OCI-LY7 (cell line): ENCODE data around the gene ZSWIM8. TPM values are rescaled to one million over a fixed set of nuclear protein-coding genes. Genes with fewer than 3 reads are reported as not detected.
"Not testable (repeated sequence)": the region's sequence is repeated elsewhere in the genome, so short reads cannot be mapped to it uniquely, and the experiment has no call there.

Experiments used
- BruUV-seq: library from RNA; stranded (reverse); fragments of 400-500 nt; replicated peaks from 2 replicates; lab custom pipeline; 2021; lab: Mats Ljungman, UMichigan
- CTCF ChIA-PET: fragments of 300-600 bp; sonication (Branson Sonifier 250); formaldehyde crosslinking; loops from one replicate; lab custom pipeline; 2022; ENCODE audit warnings: antibody characterized with exemption; ENCODE audit not compliant: unreplicated experiment; lab: Charles Lee
- POLR2A ChIA-PET: fragments of 300-600 bp; sonication (Branson Sonifier 250); formaldehyde crosslinking; loops from one replicate; lab custom pipeline; 2022; ENCODE audit warnings: antibody characterized with exemption; lab: Charles Lee
- DNase-seq: peaks from one replicate; pipeline ENCODE4 v3.0.0-alpha.2; 2015; ENCODE audit warnings: low spot score
- H2AFZ ChIP-seq: fragments of 200-600 bp; sonication (generic), shearing (Covaris generic); 2 replicates; pipeline ENCODE4 v1.6.1; 2014; ENCODE audit warnings: mild to moderate bottlenecking, antibody characterized with exemption, low read length, moderate library complexity
- H3K27ac ChIP-seq: fragments of 200-600 bp; sonication (generic); 2 replicates; pipeline ENCODE4 v1.5.1; 2014; ENCODE audit warnings: mixed run types, low read depth, mild to moderate bottlenecking, moderate library complexity, low read length, inconsistent platforms; ENCODE audit not compliant: poor library complexity, severe bottlenecking
- H3K36me3 ChIP-seq: fragments of 200-600 bp; sonication (generic); 2 replicates; pipeline ENCODE4 v1.6.1; 2014; ENCODE audit warnings: mild to moderate bottlenecking, antibody characterized with exemption, low read length, moderate library complexity, mixed read lengths; ENCODE audit not compliant: insufficient read depth
- H3K4me1 ChIP-seq: fragments of 200-600 bp; sonication (generic); 2 replicates; pipeline ENCODE4 v1.5.1; 2014; ENCODE audit warnings: mild to moderate bottlenecking, low read length; ENCODE audit not compliant: insufficient read depth, poor library complexity, severe bottlenecking
- H3K4me2 ChIP-seq: fragments of 200-600 bp; sonication (generic); 2 replicates; pipeline ENCODE4 v1.6.1; 2014; ENCODE audit warnings: mild to moderate bottlenecking, low read length
- H3K4me3 ChIP-seq: fragments of 200-600 bp; sonication (generic); 2 replicates; pipeline ENCODE4 v1.5.1; 2014; ENCODE audit warnings: mild to moderate bottlenecking, low read depth, low read length; ENCODE audit not compliant: poor library complexity, severe bottlenecking
- H3K79me2 ChIP-seq: fragments of 200-600 bp; sonication (generic); 2 replicates; pipeline ENCODE4 v1.6.1; 2016; ENCODE audit warnings: low read depth, mild to moderate bottlenecking, low read length, moderate library complexity, mixed read lengths; ENCODE audit not compliant: insufficient read depth
- H3K9me2 ChIP-seq: fragments of 200-600 bp; sonication (generic); 2 replicates; pipeline ENCODE4 v1.6.1; 2016; ENCODE audit warnings: mild to moderate bottlenecking, low read length, mixed read lengths; ENCODE audit not compliant: insufficient read depth
- H3K9me3 ChIP-seq: fragments of 200-600 bp; sonication (generic); 2 replicates; pipeline ENCODE4 v1.6.1; 2014; ENCODE audit warnings: mild to moderate bottlenecking, mixed run types, low read length, mixed read lengths
- H4K20me1 ChIP-seq: fragments of 200-600 bp; sonication (generic); 2 replicates; pipeline ENCODE4 v1.6.1; 2014; ENCODE audit warnings: mild to moderate bottlenecking, antibody characterized with exemption, low read length, moderate library complexity, mixed read lengths; ENCODE audit not compliant: insufficient read depth
- EZH2phosphoT487 ChIP-seq: fragments of 200-600 bp; sonication (generic); IDR thresholded peaks from 2 replicates; pipeline ENCODE4 v1.6.1; 2018; ENCODE audit warnings: low read depth, borderline replicate concordance, mild to moderate bottlenecking, mixed run types, antibody characterized with exemption, low read length, moderate library complexity, mixed read lengths
- intact Hi-C: fragments of 100-400 bp; cut with micrococcal nuclease; formaldehyde crosslinking; loops from one replicate; pipeline ENCODE4 v1.10.0; 2022; ENCODE audit not compliant: unreplicated experiment
- total RNA-seq, 2 experiments: library from RNA; depleted of rRNA in 1 of 2; stranded (reverse); fragments of >200 nt in 1 of 2; shearing (Covaris generic) in 1 of 2; gene quantifications; 2 replicates each; pipeline ENCODE4 v1.2.3, GENCODE V29; 2014 to 2022
- TF ChIP-seq, protein P1 (sequence below): fragments of 200-600 bp; sonication (generic); conservative IDR thresholded peaks from 2 replicates; pipeline ENCODE4 v1.5.1; 2014; ENCODE audit warnings: mild to moderate bottlenecking, antibody characterized with exemption, low read length, moderate library complexity, mixed read lengths

Gene ZSWIM8
- total RNA-seq, 2 experiments from 2014 or later, result 22.0 to 52.6 TPM

DNA sequence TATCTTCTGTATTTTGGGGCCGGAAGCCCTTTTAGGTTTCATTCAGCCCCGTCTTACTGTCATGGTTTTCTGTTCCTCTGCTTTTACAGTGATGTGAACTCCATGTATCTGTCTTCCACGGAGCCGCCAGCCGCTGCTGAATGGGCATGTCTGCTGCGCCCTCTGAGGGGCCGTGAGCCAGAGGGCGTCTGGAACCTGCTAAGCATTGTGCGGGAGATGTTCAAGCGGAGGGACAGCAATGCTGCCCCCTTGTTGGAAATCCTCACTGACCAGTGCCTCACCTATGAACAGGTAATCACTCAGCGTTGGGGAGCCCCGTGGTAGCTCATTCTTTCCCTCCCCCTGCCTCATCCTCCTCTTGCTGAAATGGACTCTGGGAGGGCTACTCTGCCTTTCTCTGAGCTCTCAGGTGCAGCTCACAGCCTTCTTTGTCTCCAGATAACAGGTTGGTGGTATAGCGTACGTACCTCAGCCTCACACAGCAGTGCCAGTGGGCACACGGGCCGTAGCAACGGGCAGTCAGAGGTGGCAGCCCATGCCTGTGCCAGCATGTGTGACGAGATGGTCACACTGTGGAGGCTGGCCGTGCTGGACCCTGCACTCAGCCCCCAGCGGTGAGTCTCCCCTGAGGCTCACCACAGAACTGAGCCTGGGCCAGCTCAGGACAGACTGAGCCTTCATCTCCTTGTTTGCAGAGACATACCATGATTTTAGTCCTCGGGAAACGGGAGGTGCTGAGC, 5.7 kb downstream of the ZSWIM8 start:
- ChIA-PET POLR2A (no interaction called here), CTCF (no interaction called here)
- no peak for DNase-seq
- Histone ChIP-seq H3K36me3 (peaks cover 54% of the 10 kb centered on the region), H2AFZ (no peak overlapping the region), H3K4me2 (no peak overlapping the region), H3K4me3 (no peak overlapping the region), H3K27ac (no peak overlapping the region), H3K79me2 (peaks cover 12% of the 10 kb centered on the region; the same call in 1 of the 2 replicates), H3K9me2 (no peaks in the 10 kb centered on the region), H3K4me1 (peaks cover 6% of the 10 kb centered on the region), H4K20me1 (no peaks in the 10 kb centered on the region), H3K9me3 (no peaks in the 10 kb centered on the region)
- no peak for TF ChIP-seq EZH2phosphoT487
- TF ChIP-seq, protein P1, sequence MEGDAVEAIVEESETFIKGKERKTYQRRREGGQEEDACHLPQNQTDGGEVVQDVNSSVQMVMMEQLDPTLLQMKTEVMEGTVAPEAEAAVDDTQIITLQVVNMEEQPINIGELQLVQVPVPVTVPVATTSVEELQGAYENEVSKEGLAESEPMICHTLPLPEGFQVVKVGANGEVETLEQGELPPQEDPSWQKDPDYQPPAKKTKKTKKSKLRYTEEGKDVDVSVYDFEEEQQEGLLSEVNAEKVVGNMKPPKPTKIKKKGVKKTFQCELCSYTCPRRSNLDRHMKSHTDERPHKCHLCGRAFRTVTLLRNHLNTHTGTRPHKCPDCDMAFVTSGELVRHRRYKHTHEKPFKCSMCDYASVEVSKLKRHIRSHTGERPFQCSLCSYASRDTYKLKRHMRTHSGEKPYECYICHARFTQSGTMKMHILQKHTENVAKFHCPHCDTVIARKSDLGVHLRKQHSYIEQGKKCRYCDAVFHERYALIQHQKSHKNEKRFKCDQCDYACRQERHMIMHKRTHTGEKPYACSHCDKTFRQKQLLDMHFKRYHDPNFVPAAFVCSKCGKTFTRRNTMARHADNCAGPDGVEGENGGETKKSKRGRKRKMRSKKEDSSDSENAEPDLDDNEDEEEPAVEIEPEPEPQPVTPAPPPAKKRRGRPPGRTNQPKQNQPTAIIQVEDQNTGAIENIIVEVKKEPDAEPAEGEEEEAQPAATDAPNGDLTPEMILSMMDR, result no peak
- BruUV-seq, result no TSS peak
- intact Hi-C loops, result no loop called here

DNA sequence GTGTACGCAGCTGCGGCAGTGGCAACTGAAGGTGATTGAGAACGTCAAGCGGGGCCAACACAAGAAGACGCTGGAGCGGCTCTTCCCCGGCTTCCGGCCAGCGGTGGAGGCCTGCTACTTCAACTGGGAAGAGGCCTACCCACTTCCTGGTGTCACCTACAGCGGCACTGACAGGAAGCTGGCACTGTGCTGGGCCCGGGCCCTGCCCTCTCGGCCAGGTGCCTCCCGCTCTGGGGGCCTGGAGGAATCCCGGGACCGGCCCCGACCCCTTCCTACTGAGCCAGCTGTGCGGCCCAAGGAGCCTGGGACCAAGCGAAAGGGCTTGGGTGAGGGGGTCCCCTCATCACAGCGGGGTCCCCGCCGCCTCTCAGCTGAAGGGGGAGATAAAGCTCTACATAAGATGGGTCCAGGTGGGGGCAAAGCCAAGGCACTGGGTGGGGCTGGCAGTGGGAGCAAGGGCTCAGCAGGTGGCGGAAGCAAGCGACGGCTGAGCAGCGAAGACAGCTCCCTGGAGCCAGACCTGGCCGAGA, 6.5 kb downstream of the ZSWIM8 start:
- no peak for DNase-seq
- H3K27ac ChIP-seq, result no peak overlapping the region
- POLR2A ChIA-PET, result no interaction called here
- no peak overlapping the region for H3K4me2 ChIP-seq
- no peaks in the 10 kb centered on the region for H4K20me1 ChIP-seq
- H3K4me1 ChIP-seq, result no peaks in the 10 kb centered on the region
- no peaks in the 10 kb centered on the region for H3K9me3 ChIP-seq
- no peak for TF ChIP-seq EZH2phosphoT487
- TF ChIP-seq, protein P1, result no peak
- no peaks in the 10 kb centered on the region for H3K9me2 ChIP-seq
- H2AFZ ChIP-seq, result no peak overlapping the region
- CTCF ChIA-PET, result no interaction called here
- peaks cover 63% of the 10 kb centered on the region for H3K36me3 ChIP-seq
- H3K4me3 ChIP-seq, result no peak overlapping the region
- intact Hi-C loops, result no loop called here
- peaks cover 5% of the 10 kb centered on the region; the same call in 1 of the 2 replicates for H3K79me2 ChIP-seq
- no TSS peak for BruUV-seq

DNA sequence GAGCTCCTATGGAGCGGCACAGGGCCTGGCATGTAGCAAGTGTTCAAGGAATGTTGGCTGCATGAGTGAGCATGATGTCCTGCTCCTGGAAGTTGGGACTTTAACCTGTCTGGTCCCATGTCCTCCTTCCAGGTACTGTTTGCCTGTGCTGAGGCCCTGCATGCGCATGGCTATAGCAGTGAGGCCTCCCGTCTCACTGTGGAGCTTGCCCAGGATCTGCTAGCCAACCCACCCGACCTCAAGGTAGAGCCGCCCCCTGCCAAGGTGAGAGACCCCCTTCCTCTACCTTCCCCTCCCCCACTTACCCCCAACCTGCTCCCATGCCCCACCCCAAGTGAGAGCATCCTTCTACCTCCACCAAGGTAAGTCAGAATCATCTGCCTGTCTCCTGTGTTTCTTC, 8.1 kb downstream of the ZSWIM8 start:
- Histone ChIP-seq H3K9me3 (no peaks in the 10 kb centered on the region), H3K4me2 (no peak overlapping the region), H3K4me1 (no peaks in the 10 kb centered on the region), H3K27ac (no peak overlapping the region), H4K20me1 (no peaks in the 10 kb centered on the region), H2AFZ (no peak overlapping the region), H3K4me3 (no peak overlapping the region), H3K79me2 (no peaks in the 10 kb centered on the region), H3K9me2 (no peaks in the 10 kb centered on the region), H3K36me3 (peaks cover 74% of the 10 kb centered on the region)
- no TSS peak for BruUV-seq
- CTCF ChIA-PET, result no interaction called here
- TF ChIP-seq EZH2phosphoT487, result no peak
- TF ChIP-seq, protein P1, result no peak
- DNase-seq, result no peak
- intact Hi-C loops, result no loop called here
- POLR2A ChIA-PET, result interaction anchor here (0.7 kb wide), 1 partner anchor 12 kb away, joined by 3 read pairs; the partner anchor contains the start of gene CHCHD1

DNA sequence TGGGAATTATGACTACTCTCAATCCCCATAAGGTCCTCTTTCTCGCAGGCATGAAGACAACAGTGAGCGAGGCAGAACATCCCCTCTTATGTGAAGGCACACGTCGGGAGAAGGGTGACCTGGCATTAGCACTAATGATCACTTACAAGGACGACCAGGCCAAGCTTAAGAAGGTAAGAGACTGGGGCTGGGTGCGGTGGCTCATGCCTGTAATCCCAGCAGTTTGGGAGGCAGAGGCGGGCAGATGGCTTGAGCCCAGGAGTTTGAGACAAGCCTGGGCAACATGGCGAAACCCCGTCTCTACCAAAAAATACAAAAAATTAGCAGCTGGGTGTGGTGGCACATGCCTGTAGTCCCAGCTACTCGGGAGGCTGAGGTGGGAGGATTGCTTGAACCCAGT, 10.1 kb downstream of the ZSWIM8 start:
- BruUV-seq, result not testable (repeated sequence)

More for the DNA sequence above, 10.1 kb downstream of the ZSWIM8 start:
- H4K20me1 ChIP-seq, H3K9me2 ChIP-seq, intact Hi-C loops, H3K4me1 ChIP-seq, H3K9me3 ChIP-seq, H3K4me2 ChIP-seq, H3K27ac ChIP-seq, DNase-seq, H3K79me2 ChIP-seq, H3K4me3 ChIP-seq, H2AFZ ChIP-seq: not testable (repeated sequence)
- H3K36me3 ChIP-seq, result peaks cover 76% of the 10 kb centered on the region
- ChIA-PET POLR2A (interaction anchor here (1.6 kb wide), 1 partner anchor 14 kb away, joined by 7 read pairs; no protein-coding TSS in a partner anchor), CTCF (interaction anchor here (1.2 kb wide), 1 partner anchor 10 kb away, joined by 3 read pairs; the partner anchor contains the start of gene ZSWIM8)
